K562 (cell line): Measurements from ENCODE around the gene ERMARD. TPM values are rescaled to one million over a fixed set of nuclear protein-coding genes. Genes with fewer than 3 reads are reported as not detected.

Experiments used
- ATAC-seq: fragments of 200-7000 bp; cut with Tn5 transposase; 3 replicates; pipeline ENCODE4 v1.9.1; 2020; ENCODE audit warnings: moderate library complexity
- BruUV-seq: library from RNA; stranded (reverse); fragments of 400-500 nt; replicated peaks from 2 replicates; lab custom pipeline; 2021; lab: Mats Ljungman, UMichigan
- CTCF ChIA-PET: fragments of 300-600 bp; formaldehyde crosslinking; extraction: SDS; loops from one replicate; lab custom pipeline; 2021; ENCODE audit warnings: low intra/inter-chr PET ratio; lab: Yijun Ruan, JAX
- POLR2A ChIA-PET: fragments of 300-600, 350-650 bp; sonication (Branson Sonifier 250); formaldehyde crosslinking; extraction: SDS; loops from one replicate; lab custom pipeline; 2021; ENCODE audit warnings: antibody characterized with exemption, inconsistent platforms; lab: Yijun Ruan, JAX
- DNase-seq, 4 experiments: peaks; one replicate each; pipeline versions ENCODE4 v3.0.0 to v3.0.0-alpha.2; 2011 to 2018; ENCODE audit warnings: low spot score in 3 of 4, mixed read lengths in 3 of 4; ENCODE audit errors: extremely low read depth in 1 of 4
- FAIRE-seq: peaks from 2 replicates; lab custom pipeline; 2011; peaks lifted over from hg19 to GRCh38; lab: Jason Lieb, UNC
- H2AFZ ChIP-seq: 2 replicates; pipeline ENCODE4 v1.6.0; 2011; ENCODE audit warnings: low read depth, low read length, control low read depth, inconsistent platforms
- H3K27ac ChIP-seq: fragments of 200-600 bp; 3 replicates; pipeline ENCODE4 v1.8.0; 2011; ENCODE audit warnings: low read depth, mild to moderate bottlenecking, control low read depth, inconsistent platforms, low read length, moderate library complexity, mixed read lengths; ENCODE audit errors: extremely low read depth
- H3K27me3 ChIP-seq, 2 experiments: fragments of 300-600 bp in 1 of 2; 2 replicates in 1 of 2; 3 replicates in 1 of 2; pipeline versions ENCODE4 v1.6.0 to v1.8.0; 2011; ENCODE audit warnings: inconsistent platforms in 2 of 2, low read length in 2 of 2, mild to moderate bottlenecking in 1 of 2, mixed read lengths in 1 of 2, moderate library complexity in 1 of 2; ENCODE audit not compliant: control insufficient read depth in 2 of 2, insufficient read depth in 2 of 2
- H3K36me3 ChIP-seq: fragments of 300-600 bp; 3 replicates; pipeline ENCODE4 v1.8.0; 2011; ENCODE audit warnings: mild to moderate bottlenecking, low read length, inconsistent platforms; ENCODE audit not compliant: control insufficient read depth, insufficient read depth
- H3K4me1 ChIP-seq, 2 experiments: fragments of 200-600 bp in 1 of 2; replicated peaks in 1 of 2; 2 replicates in 1 of 2; 3 replicates in 1 of 2; pipeline versions ENCODE4 v1.5.1 to v1.8.0; 2011; ENCODE audit warnings: inconsistent platforms in 2 of 2, low read length in 2 of 2, mild to moderate bottlenecking in 1 of 2, mixed read lengths in 1 of 2, moderate library complexity in 1 of 2; ENCODE audit not compliant: control insufficient read depth in 2 of 2, insufficient read depth in 2 of 2
- H3K4me2 ChIP-seq: 2 replicates; pipeline ENCODE4 v1.6.1; 2011; ENCODE audit warnings: low read length, control low read depth, inconsistent platforms, mixed read lengths; ENCODE audit not compliant: insufficient read depth
- H3K4me3 ChIP-seq: fragments of 200-600 bp; sonication (generic), shearing (Covaris generic); 2 replicates; pipeline ENCODE4 v1.5.1; 2016; ENCODE audit warnings: control low read depth, inconsistent platforms
- H3K79me2 ChIP-seq: fragments of 200-600 bp; 3 replicates; pipeline ENCODE4 v1.8.0; 2011; ENCODE audit warnings: low read length, inconsistent platforms; ENCODE audit not compliant: control insufficient read depth, insufficient read depth
- H3K9ac ChIP-seq, 2 experiments: 2 replicates each; pipeline versions ENCODE4 v1.6.0 to v1.6.1; 2011; ENCODE audit warnings: low read depth in 2 of 2, low read length in 2 of 2, control low read depth in 1 of 2, inconsistent platforms in 1 of 2, mild to moderate bottlenecking in 1 of 2, mixed read lengths in 1 of 2; ENCODE audit not compliant: insufficient read depth in 1 of 2
- H3K9me1 ChIP-seq: one replicate; pipeline ENCODE4 v1.6.0; 2011; ENCODE audit warnings: inconsistent platforms, mild to moderate bottlenecking, low read length, moderate library complexity; ENCODE audit not compliant: control insufficient read depth, insufficient read depth
- H3K9me3 ChIP-seq: replicated peaks from 2 replicates; pipeline ENCODE4 v1.5.1; 2011; ENCODE audit warnings: low read depth, low read length, inconsistent platforms; ENCODE audit not compliant: control insufficient read depth, insufficient read depth
- H4K20me1 ChIP-seq: replicated peaks from 2 replicates; pipeline ENCODE4 v1.6.1; 2011; ENCODE audit warnings: low read length, inconsistent platforms, mixed read lengths; ENCODE audit not compliant: control insufficient read depth, insufficient read depth
- ARID1B ChIP-seq: fragments of 450-650 bp; IDR thresholded peaks from 2 replicates; pipeline ENCODE4 v1.6.1; 2016; ENCODE audit warnings: antibody characterized with exemption, mild to moderate bottlenecking, inconsistent platforms
- POLR2G ChIP-seq: fragments of 200-400 bp; formaldehyde crosslinking; IDR thresholded peaks from 2 replicates; pipeline ENCODE4 v1.6.1; 2017; ENCODE audit warnings: low read depth, mild to moderate bottlenecking, antibody characterized with exemption, low read length, moderate library complexity
- WGBS: fragments of 100-300 bp; shearing (Covaris generic); methylation state at CpG from one replicate; pipeline ENCODE4 v1.1.6; 2016; ENCODE audit warnings: low coverage, mixed read lengths; ENCODE audit not compliant: insufficient coverage; ENCODE audit errors: missing lambda C conversion rate; 5-methylcytosine and 5-hydroxymethylcytosine counted together
- in situ Hi-C: fragments of 300-500 bp; cut with MboI; formaldehyde crosslinking; loops from 4 replicates; pipeline ENCODE4 v1.15.0; 2018; ENCODE audit warnings: inconsistent platforms, mixed read lengths
- intact Hi-C: fragments of 100-400 bp; cut with micrococcal nuclease; formaldehyde crosslinking; loops from 2 replicates; pipeline ENCODE4 v1.14.2; 2022
- polyA plus RNA-seq, 8 experiments: library from polyadenylated mRNA; depleted of rRNA in 4 of 8; stranded (reverse) in 5 of 8; unstranded in 3 of 8; fragments of >200 nt; fragmentation: Nextera tagmentation in 2 of 8; fragmentation: Illumina TruSeq in 1 of 8; extraction: Ambion mirVana in 2 of 8; extraction: Trizol in 1 of 8; gene quantifications; 2 replicates each; pipeline versions ENCODE4 v1.2.1 to v1.2.3, GENCODE V29; 2011 to 2014; ENCODE audit warnings: inconsistent platforms in 1 of 8, missing spikeins in 1 of 8
- total RNA-seq, 7 experiments: library from RNA; depleted of rRNA in 6 of 7; stranded (reverse); fragments of >200 nt in 6 of 7; fragmentation: Illumina TruSeq in 2 of 7; extraction: Trizol in 2 of 7; gene quantifications; 2 replicates each; pipeline versions ENCODE4 v1.2.1 to v1.2.3, GENCODE V29; 2011 to 2021; ENCODE audit warnings: low replicate concordance in 1 of 7
- TF ChIP-seq, protein P1 (sequence below): fragments of 150-350 bp; conservative IDR thresholded peaks from 2 replicates; pipeline ENCODE4 v1.6.1; 2014; ENCODE audit warnings: low read length
- TF ChIP-seq, protein P2 (sequence below): fragments of 450-650 bp; formaldehyde crosslinking; IDR thresholded peaks from 2 replicates; pipeline ENCODE4 v1.4.0; 2022; ENCODE audit warnings: mild to moderate bottlenecking, moderate library complexity

ERMARD gene
- total and polyA plus RNA-seq, 9 of the 15 experiments (the other 6 are each of a cell fraction or from before 2014, with no cell fraction given): 14.5 to 68.6 (median 27.7) TPM

DNA sequence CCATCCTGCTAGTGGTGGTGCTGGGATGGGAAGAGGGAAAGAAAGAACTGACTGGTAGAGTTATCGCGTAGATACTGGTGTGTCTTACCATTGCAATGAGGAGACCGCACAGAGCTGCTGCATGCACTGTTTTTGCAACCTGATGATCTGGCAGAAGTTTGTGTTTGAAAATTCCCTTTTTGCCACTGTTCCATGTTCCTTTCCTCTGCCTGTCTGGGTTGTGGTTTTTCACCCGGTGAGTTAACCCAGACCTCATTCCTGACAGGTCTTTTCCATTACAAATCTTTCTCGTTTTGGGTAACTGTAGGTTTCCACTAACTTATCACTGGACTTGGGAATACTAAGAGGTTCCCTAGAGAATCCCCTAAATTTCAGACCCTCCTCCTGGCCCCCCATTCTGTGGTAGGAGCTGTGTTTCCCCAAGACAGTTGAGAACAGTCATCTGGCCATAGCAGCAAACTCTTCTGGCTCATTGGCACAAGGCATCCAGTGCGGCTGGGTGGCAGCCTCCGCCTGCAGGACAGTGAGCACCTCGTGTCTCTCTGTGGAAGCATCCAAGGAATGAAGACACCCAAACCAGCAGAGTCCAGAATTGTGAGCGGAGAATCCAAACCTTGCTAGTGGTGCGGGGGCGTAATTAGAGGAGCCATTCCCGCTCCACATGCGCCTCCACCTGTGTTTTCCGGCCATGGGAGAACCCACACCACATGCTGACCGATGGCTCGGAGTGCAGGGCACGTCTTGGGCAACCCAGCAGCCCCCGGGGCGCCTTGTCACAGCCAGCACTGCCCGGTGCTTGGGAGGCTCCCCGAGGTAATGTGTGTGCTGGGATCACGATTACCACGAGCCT is 32.8 kb downstream of the ERMARD start:
- Histone ChIP-seq H3K4me2 (no peak overlapping the region), H3K4me3 (no peak overlapping the region), H3K79me2 (no peaks in the 10 kb centered on the region), H3K9ac (no peak overlapping the region), H3K9me3 (no peaks in the 10 kb centered on the region), H3K4me1 (peaks cover 0 to 6% of the 10 kb centered on the region in 2 experiments; a peak in 1 of 5 replicates), H3K9me1 (no peaks in the 10 kb centered on the region), H2AFZ (no peak overlapping the region), H4K20me1 (0 out of 2 replicates have a peak, but pooled peaks cover 3% of the 10 kb centered on the region), H3K27me3 (peaks cover 20 to 35% of the 10 kb centered on the region in 2 experiments; a peak in 4 of 5 replicates), H3K27ac (no peak overlapping the region), H3K36me3 (peaks cover under 1% of the 10 kb centered on the region; the same call in 1 of the 3 replicates)
- ChIA-PET CTCF (no interaction called here), POLR2A (interaction anchor here (0.6 to 2.9 kb wide), 3 partner anchors 10 to 19 kb away, joined by 3 to 8 read pairs (median 3); no protein-coding TSS in a partner anchor)
- no peak for FAIRE-seq
- 37% methylated on average over 23 of the region's 23 CpGs for WGBS
- no TSS peak for BruUV-seq
- no peak for ATAC-seq
- no peak for TF ChIP-seq ARID1B
- 0 out of 2 replicates have a peak, but pooled peaks have one; percentile 14 for TF ChIP-seq POLR2G
- no peak for DNase-seq
- intact Hi-C loops: no loop called here
- in situ Hi-C loops: no loop called here

DNA sequence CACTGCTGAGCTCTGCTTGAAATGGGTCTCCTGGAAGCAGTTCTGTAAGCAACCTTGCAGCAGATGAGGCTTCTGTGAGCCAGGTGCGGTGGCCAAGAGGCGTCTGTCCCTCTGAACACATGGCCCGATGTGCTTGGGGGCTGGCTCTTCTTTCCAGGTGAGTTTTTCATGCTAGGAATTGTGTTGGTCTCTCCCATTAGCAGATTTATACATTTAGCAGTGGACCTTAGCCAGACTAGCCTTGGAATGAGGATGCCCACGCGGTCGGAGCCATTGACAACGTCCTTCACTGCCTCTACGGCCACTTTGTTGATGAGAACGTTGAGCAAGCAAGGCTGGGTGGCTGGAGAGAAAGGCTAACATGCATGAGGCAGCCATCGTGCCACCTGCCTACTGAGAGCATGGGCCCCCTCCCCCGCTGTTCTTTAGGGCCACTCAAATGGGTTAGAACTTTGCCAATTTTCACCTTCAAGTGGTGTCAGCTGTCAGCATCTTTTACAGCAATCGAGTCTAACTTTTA is 33.5 kb downstream of the ERMARD start:
- FAIRE-seq: no peak
- no peaks in the 10 kb centered on the region for H3K79me2 ChIP-seq
- H3K9ac ChIP-seq: no peak overlapping the region
- CTCF ChIA-PET: no interaction called here
- no peak overlapping the region for H3K4me2 ChIP-seq
- peaks cover under 1% of the 10 kb centered on the region for H3K9me1 ChIP-seq
- H2AFZ ChIP-seq: no peak overlapping the region
- H3K27ac ChIP-seq: no peak overlapping the region
- in situ Hi-C loops: no loop called here
- no peaks in the 10 kb centered on the region for H3K9me3 ChIP-seq
- no peak for ATAC-seq
- intact Hi-C loops: no loop called here
- 0 out of 2 replicates have a peak, but pooled peaks cover 10% of the 10 kb centered on the region for H4K20me1 ChIP-seq
- TF ChIP-seq, protein P1, sequence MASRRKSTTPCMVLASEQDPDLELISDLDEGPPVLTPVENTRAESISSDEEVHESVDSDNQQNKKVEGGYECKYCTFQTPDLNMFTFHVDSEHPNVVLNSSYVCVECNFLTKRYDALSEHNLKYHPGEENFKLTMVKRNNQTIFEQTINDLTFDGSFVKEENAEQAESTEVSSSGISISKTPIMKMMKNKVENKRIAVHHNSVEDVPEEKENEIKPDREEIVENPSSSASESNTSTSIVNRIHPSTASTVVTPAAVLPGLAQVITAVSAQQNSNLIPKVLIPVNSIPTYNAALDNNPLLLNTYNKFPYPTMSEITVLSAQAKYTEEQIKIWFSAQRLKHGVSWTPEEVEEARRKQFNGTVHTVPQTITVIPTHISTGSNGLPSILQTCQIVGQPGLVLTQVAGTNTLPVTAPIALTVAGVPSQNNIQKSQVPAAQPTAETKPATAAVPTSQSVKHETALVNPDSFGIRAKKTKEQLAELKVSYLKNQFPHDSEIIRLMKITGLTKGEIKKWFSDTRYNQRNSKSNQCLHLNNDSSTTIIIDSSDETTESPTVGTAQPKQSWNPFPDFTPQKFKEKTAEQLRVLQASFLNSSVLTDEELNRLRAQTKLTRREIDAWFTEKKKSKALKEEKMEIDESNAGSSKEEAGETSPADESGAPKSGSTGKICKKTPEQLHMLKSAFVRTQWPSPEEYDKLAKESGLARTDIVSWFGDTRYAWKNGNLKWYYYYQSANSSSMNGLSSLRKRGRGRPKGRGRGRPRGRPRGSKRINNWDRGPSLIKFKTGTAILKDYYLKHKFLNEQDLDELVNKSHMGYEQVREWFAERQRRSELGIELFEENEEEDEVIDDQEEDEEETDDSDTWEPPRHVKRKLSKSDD: no peak
- TF ChIP-seq, protein P2, sequence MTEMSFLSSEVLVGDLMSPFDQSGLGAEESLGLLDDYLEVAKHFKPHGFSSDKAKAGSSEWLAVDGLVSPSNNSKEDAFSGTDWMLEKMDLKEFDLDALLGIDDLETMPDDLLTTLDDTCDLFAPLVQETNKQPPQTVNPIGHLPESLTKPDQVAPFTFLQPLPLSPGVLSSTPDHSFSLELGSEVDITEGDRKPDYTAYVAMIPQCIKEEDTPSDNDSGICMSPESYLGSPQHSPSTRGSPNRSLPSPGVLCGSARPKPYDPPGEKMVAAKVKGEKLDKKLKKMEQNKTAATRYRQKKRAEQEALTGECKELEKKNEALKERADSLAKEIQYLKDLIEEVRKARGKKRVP (CRISPR knock-in tag): no peak
- H3K27me3 ChIP-seq: peaks cover 23 to 42% of the 10 kb centered on the region in 2 experiments; a peak in 4 of 5 replicates
- DNase-seq: no peak
- POLR2A ChIA-PET: interaction anchor here (0.6 to 2.9 kb wide), 2 partner anchors 9 to 11 kb away, joined by 3 to 8 read pairs; no protein-coding TSS in a partner anchor
- 20% methylated on average over 12 of the region's 12 CpGs for WGBS
- H3K4me3 ChIP-seq: no peak overlapping the region
- no TSS peak for BruUV-seq
- peaks cover 4 to 9% of the 10 kb centered on the region in 2 experiments; a peak in 3 of 5 replicates for H3K4me1 ChIP-seq
- no peaks in the 10 kb centered on the region for H3K36me3 ChIP-seq
